Measurements from ENCODE around the gene EPHB4. TPM values are rescaled to one million over a fixed set of nuclear protein-coding genes. Genes with fewer than 3 reads are reported as not detected.

The EPHB4 gene
- 37.7 and 64.2 TPM in 2 replicates for total RNA-seq

DNA sequence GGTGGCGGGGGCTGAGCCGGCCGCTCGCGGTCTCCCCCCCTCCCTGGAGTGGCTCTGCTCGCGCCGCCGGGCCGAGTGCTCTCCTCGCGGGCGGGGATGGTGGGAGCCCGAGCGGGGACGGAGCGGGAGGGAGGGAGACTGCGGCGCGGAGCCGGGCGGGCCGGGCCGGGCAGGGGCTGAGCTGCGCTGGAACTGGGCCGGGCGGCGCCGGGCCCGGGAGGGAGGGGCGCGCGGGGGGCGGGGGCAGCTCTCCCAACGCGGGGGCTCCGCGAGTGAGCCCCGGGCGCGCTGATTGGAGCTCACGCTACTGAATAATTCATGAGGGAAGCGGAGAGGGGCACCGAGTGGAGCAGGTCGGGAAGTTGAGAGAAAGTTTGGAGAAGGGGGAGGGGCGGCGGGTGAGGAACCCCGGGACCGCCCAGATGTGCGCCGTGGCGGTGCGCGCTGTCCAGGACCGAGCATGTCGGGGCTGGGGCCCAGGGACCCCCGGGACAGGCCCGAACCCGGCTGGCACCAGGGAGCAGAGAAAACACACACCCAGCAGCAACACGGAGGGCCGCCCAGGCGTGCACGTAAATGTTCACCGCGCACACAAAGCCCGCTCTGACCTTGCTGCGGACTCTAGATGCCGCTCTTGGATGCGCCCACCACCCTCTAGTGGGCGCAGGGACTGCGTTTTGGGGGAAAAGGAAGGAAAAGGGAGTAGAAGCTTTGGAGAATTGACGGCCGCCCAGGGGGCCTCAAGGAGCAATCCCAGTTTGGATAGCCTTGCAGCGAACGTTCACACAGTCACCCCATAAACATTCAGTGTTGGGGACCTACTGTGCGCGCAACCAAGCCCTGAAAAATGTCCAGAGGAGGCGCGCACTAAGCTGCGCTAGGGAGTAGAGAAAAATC lies at the start of gene EPHB4:
Gene EPHB4, minus strand, starts transcription at position 194 of the 897 bp plus-strand sequence. CDS start 493 bp downstream, outside the sequence.

GRCh38 chr7:100874577-100875355 lies 47.4 kb upstream of the EPHB4 start, which contains the start of gene SRRT:
Gene SRRT (plus strand): TSS chr7:100875103. CDS start chr7:100875591, 488 bp downstream.

GRCh38 chr7:100867040-100867775 lies 39.9 kb upstream of the EPHB4 start, which contains the start of gene TRIP6:
Gene TRIP6 (plus strand): TSS chr7:100867387. CDS start chr7:100867498, 111 bp downstream.

GRCh38 chr7:100852048-100852872 lies 24.9 kb upstream of the EPHB4 start, which contains the start of gene SLC12A9:
Gene SLC12A9 (plus strand): TSS chr7:100852713. CDS start chr7:100854198, 1,485 bp downstream.

Other genes starting within 250 kb of the EPHB4 start
- gene LRCH4, start 241.4 kb downstream of the EPHB4 start, total RNA-seq = 20.5 and 21.2 TPM in 2 replicates
- 0.15 and 0.33 TPM in 2 replicates for gene FBXO24, start 241.2 kb downstream of the EPHB4 start, total RNA-seq
- 179 and 311 TPM in 2 replicates for gene PCOLCE, start 225.2 kb downstream of the EPHB4 start, total RNA-seq
- gene MOSPD3, start 215.0 kb downstream of the EPHB4 start, total RNA-seq = 7.1 and 7.9 TPM in 2 replicates
- 0.33 TPM in 1 of 2 replicates, not detected in the other for gene TFR2, start 186.0 kb downstream of the EPHB4 start, total RNA-seq
- gene ACTL6B, start 171.1 kb downstream of the EPHB4 start, total RNA-seq = not detected in 2 replicates
- gene GNB2, start 153.8 kb downstream of the EPHB4 start, total RNA-seq = 113 and 118 TPM in 2 replicates
- 20.4 and 23.5 TPM in 2 replicates for gene GIGYF1, start 133.3 kb downstream of the EPHB4 start, total RNA-seq
- 31.4 and 40.1 TPM in 2 replicates for gene POP7, start 121.4 kb downstream of the EPHB4 start, total RNA-seq
- gene EPO, start 107.1 kb downstream of the EPHB4 start, total RNA-seq = not detected in 2 replicates
- not detected in 2 replicates for gene ZAN, start 93.9 kb downstream of the EPHB4 start, total RNA-seq
- 17.9 and 29.9 TPM in 2 replicates for gene SLC12A9, start 25.2 kb upstream of the EPHB4 start, total RNA-seq
- 102 and 103 TPM in 2 replicates for gene TRIP6, start 39.9 kb upstream of the EPHB4 start, total RNA-seq
- 40.3 and 54.1 TPM in 2 replicates for gene SRRT, start 47.6 kb upstream of the EPHB4 start, total RNA-seq
- 3.9 and 10.4 TPM in 2 replicates for gene UFSP1, start 62.2 kb upstream of the EPHB4 start, total RNA-seq
- 2.2 TPM in 1 of 2 replicates, not detected in the other for gene ACHE, start 68.4 kb upstream of the EPHB4 start, total RNA-seq
- not detected in 2 replicates for gene MUC3A, start 122.0 kb upstream of the EPHB4 start, total RNA-seq
- 0.50 and 0.87 TPM in 2 replicates for gene MUC12, start 142.0 kb upstream of the EPHB4 start, total RNA-seq
- under 0.01 TPM in 1 of 2 replicates, not detected in the other for gene MUC17, start 192.6 kb upstream of the EPHB4 start, total RNA-seq

Data from smooth muscle cell of trachea (primary cell).